Measurements from ENCODE around the gene PIM2.
"Not testable (repeated sequence)": the region's sequence is repeated elsewhere in the genome, so short reads cannot be mapped to it uniquely, and the experiment has no call there.

PIM2 gene

DNA sequence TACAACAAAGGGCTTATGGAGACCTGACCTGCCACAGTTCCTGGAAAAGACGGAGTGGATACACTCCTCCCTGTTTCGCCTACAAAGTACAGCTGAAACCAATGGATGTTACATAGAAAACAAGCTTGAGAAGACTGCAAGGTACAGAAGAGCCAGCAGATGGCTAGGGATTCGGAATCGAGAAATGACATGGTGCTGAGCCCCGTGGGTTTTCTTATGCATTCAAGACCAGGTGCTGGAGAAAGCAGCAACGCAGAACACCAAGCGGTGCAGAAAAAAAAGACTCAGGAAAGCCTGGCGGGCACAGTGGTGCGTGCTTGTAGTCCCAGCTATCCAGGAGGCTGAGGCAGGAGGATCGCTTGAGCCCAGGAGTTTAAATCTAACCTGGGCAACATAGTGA lies 35.1 kb downstream of the PIM2 start:
- Mint-ChIP-seq H3K9me3 (no peaks in the 10 kb centered on the region), H3K27me3 (no peaks in the 10 kb centered on the region), H3K27ac (no peak overlapping the region), H3K4me1 (no peaks in the 10 kb centered on the region), H3K4me3 (no peak overlapping the region)
- ATAC-seq: no peak
- DNase-seq: no peak

DNA sequence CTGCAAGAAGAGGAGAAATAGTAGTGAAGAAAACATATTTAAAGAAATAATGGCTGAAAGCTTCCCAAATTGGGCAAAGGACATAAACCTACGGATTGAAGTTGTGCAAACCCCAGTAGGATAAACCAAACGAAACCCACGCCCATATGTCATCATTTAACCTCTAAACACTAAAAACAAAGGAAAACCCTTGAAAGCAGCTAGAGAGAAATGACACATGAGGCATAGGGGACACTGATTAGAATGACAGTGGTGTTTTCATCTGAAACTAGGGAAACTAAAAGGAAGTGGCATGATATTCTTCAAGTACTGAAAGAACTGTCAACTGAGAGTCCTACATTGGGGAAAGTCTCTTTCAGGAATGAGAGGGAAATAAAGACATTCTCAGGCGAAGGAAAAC lies 41.9 kb downstream of the PIM2 start:
- not testable (repeated sequence) for H3K27ac Mint-ChIP-seq, H3K4me3 Mint-ChIP-seq, DNase-seq

GRCh38 chrX:48872017-48872416 lies 46.8 kb downstream of the PIM2 start:
- not testable (repeated sequence) for H3K27me3 Mint-ChIP-seq, H3K27ac Mint-ChIP-seq, H3K4me1 Mint-ChIP-seq, DNase-seq, H3K9me3 Mint-ChIP-seq, ATAC-seq, H3K4me3 Mint-ChIP-seq

More for the DNA sequence above, 41.9 kb downstream of the PIM2 start:
- not testable (repeated sequence) for H3K9me3 Mint-ChIP-seq, H3K4me1 Mint-ChIP-seq, ATAC-seq, H3K27me3 Mint-ChIP-seq

GRCh38 chrX:48864210-48864609 lies 54.6 kb downstream of the PIM2 start:
- peaks cover 8% of the 10 kb centered on the region for H3K27me3 Mint-ChIP-seq
- no peak overlapping the region for H3K4me3 Mint-ChIP-seq
- no peak for ATAC-seq
- no peak for DNase-seq
- H3K27ac Mint-ChIP-seq: no peak overlapping the region
- no peaks in the 10 kb centered on the region for H3K9me3 Mint-ChIP-seq
- H3K4me1 Mint-ChIP-seq: no peaks in the 10 kb centered on the region
